ENCODE data around the gene KHDRBS2.

The KHDRBS2 gene

DNA sequence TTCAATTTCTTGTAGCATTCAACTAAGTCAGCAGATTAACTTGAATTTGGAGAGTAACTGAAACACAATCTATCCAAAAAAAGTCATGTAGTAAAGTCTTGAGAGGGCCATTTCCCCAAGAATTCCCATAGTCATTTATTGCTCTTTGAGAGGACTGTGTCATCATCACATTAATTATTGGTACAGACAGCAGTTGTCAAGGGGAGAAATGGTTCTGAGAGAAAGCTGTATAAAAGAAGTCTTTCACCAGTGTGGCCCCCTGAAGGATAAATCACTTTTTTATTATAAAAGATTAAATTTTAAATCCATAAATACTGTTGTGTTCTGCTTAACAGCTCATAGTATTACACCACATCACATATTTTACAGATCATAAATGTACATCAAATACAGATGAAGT is 111.5 kb downstream of the KHDRBS2 start:
- no peak for DNase-seq

DNA sequence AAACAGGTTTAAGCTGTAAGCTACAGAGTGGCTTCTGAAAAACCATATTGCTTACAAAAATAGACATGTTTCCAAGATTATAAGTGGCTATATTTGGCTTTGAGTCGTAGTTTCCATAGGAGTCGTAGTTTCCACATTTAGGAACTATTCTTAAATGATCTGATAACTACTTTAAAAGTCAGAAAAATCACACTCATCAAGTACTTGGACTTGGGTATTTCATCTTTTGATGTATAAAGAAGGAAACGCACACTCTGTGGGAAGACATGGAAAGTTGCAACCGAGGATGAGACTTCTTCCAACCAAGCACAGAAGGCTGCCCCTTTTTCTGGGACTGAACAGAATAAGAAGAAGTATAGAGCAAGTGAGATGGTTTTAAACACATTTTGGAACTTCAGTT is 118.3 kb downstream of the KHDRBS2 start:
- DNase-seq = no peak

DNA sequence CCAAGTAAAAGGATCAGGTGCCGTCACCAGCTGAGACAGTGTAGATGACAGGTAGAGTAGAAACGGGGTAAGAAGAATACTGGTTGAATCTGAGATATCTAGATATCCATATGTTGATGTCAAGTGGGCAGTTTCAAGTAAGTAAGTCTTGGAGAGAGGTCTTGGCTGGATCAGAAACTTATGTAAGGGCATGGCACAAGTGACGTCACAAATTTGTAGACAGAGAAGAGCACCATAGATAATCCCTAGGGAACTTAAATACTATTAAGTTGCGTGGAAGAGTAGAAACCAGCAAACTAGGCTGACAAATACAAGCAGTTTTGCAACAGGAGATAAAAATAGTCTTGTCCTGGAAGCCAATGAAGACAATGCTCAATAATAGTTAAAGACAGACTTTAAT is 123.2 kb downstream of the KHDRBS2 start:
- no peak for DNase-seq

DNA sequence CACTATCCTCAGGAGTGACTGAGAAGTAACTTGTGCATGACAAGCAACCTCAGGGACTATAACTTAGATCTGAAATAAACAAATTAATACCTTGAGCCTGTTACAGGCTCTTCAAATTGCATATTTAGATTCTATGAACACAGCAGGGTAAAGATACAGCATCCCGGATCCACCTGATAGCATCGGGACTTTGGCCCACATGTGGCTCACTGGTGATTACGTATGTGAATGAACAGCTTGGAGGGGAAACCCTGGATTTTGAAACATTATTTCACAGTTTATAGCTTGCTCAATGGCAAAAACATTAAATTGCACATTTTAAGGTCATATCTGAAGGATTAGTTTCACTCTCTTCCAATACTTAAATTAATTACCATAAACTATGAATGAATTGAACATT is 133.2 kb downstream of the KHDRBS2 start:
- DNase-seq = no peak

DNA sequence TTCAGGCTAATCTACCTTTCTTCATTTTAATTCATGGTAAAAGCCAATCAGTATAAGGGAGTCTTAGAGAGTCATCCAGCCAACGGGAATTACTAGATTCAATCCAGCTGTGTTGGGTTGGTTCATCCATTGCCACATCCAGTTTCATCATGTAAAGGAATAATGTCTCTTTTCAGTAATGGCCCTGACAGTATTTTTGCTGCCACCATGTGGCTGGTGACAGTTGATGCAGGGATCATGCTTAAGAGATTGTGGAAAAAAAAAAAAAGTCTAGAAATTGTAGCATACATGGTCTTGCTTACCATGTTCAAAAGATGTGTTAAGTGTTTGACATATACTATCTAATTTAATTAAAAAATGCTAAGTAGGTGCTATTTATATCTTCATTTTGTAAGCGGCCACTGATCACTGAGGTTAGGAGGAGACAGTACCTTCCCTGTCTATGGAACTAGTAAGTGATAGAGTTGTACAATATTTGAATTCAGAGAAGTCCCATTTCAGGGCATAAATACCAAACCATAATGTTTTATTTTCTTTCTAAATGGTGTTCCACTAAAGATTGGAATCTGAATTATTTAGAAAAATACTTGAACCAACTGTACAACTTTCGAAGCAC is 135.9 kb downstream of the KHDRBS2 start:
- peak; percentile 7 for DNase-seq

DNA sequence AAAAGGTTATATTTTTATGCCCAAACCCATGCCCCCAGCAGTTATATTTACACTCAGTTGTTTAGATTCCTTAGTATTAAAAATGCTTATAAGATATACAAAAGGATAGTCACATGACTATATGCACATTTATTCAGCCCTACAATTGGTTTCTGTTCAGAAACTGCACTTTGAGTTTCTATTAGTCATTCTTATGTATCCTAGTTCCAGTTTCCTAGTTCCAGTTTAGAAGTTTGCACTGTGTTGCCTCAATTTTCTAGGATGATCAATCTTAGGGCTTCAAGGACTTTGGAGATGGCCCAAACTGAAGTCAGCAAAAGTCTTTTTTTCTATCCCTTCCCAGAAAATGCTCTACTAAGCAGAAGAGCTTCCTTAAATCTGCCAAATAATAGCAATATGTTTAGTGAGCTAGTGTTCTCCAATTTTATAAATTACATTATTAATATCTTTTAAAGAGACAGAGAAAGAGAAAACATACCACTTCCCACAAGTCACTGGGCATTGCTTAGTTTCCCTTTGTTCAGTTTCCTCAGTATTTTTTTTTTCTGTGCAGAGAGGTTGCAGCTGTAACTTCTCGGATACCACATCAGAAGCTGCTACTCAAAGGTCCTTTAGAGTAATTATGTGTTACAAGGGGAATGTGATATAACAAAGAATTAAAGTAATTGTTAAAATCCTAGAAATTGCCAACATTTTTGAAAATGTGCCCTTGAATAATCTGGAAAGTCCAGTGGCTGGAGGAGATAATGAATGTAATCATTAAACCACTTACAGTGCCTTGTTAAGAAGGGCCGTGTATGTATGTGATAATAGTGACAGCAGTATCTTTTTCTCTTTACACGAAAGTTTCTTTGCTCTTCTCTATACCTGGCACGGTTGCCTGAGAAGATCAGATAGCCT is 138.8 kb downstream of the KHDRBS2 start:
- DNase-seq = no peak

DNA sequence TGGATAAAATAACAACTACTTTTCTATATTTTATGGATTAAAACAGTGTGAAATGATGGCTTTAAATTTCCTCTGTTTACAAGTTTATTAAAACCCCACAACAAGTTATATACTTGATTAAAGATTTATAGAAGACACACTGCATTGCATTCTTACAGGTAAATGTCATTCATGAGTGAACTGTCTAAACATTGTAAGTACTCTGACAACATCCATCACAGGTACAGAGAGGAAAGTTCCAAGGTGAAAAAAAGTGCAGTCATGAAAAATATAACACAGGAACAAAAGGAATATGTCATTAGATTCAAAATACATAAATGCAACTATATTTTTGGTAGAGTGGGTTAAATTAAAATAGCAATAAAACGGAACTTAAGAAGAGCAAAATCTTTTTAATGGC is 156.9 kb downstream of the KHDRBS2 start:
- DNase-seq = no peak

DNA sequence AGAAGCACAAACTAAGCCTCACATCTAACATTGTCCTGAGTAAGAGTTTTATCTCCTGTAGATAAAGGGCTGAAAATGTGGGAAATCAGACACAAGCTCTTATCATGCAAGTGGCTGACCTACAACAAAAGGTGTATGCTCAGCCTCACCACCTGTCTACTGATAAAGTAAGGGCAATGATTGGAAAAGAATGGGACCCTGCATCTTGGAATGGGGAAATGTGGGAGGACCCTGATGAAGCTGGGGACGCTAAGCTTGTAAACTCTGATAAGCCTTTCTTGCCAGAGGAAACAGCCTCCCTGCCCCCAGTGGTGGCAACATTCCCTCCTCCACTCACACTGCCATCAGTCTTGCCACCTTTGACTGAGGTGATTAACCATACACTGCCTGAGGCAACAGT is 166.6 kb downstream of the KHDRBS2 start:
- no peak for DNase-seq

DNA sequence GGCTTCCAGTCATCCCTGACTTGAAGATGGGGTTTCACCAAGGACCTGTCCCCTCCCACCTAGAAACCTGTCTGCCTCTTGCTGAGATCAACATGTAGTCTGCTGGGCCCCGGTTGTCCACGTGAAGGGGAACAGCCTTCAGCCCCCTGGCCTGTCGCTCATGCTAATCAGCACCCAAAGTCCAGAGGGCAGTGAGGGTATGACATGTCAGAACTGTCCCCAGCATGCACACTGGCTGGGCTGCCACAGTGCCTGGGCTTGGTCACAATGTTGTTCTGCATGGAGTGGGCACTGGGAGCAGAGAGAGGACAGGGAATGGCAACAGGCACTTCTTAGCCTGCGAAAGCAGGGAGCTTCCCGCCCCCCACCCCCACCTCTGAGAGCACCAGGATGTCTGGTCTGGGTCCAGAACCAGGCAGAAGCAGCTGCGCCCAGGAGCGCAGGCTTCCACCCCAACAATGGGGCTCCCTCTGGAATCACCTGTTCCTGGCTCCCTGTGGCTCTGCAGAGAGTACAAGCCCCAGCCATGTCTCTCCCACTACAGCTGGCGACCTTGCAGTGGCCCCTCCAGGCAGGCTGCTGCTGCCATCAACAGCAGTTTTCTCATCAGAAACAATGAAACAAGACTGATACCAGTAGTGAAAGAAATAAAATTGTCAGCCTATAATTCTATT is 182.7 kb downstream of the KHDRBS2 start:
- DNase-seq = no peak

DNA sequence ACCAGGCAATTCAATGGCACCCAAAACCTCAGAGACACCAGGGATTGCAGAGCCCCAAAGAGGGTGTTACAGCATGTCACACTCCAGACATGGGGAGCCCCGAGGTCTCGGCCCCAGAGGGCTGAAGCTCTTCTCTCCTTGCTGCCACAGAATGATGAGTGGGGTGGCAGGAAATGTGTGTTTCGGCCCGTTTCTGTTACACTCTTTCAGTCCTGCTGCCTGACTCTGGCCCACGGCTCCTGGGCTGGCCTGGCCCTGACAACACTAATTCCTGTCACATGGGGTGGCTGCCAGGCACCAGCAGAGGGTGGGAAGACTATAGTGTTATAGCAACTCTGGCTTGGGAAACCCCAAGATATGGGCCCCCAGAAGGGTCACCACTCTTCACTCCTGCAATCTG is 183.6 kb downstream of the KHDRBS2 start:
- DNase-seq = no peak

DNA sequence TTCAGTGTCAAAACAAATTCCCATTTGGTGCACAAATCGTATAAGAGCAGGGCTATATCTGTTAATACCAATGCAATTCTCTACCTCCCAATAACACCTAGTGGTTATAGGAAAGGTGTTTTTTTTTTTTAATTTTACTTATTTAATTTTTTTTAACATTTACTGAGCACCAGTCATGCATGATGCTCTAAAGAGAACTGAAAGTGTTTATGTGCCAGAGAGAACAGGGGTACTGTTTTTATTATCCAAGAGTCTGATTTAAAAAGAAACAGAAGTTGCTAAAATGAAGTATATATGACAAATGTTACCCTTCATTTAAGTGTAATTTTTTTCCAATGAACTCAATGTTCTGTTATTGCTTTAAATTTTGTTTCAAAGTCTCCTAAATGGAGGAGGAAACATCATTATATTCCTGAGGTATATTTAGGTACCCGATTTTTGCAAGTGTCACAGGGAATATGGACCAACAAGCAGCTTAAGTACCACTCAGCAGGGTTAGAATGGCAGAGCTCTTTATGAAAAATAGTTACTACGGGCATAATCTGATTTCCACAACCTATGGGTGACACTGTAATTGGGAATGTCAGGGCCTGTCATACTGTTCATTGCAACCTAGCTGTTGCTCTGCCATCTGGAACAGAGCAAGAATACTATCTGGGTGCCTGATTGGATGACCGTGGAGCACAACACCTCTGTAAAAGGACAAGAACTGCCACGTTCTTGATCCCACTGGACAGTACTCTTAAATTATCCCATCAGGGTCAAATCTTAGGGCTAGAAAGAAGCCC is 195.4 kb downstream of the KHDRBS2 start:
- no peak for DNase-seq

DNA sequence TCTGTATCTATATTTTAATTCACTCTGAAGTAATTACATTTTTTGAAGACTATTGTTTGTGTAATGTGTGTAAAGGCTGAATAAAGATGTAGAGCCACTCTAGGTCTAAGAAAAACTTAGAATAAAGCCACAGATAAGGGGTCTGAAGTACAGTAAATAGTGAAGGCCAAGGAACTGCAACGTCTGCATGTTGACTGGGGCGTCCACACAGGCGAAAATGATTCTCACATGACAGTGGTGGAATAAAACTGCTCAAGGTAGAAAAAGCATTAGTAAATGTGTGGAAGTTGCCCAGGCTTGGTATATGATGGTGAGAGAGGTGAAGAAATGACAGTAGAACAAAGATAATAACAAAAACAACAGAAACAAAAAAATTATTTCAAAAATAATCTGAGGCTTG is 196.2 kb downstream of the KHDRBS2 start:
- DNase-seq = no peak

DNA sequence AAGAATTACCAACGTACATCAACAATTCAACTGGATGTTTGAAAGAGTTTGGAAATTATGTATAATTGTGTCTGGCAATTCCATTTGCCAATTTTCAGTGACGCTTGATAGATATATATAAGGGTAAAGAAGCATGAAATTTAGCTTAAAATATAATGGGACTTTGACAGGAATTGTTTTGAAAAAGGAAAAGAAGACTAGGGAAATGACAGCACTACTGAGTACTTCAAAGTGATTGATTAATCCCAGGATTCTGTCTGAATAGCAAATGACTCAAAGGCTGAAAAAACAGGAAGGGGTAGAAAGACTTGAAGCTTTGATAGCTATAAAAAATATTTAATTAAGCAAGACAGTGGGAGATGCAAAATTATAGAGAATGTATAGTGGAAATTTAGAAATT is 200.0 kb downstream of the KHDRBS2 start:
- no peak for DNase-seq

DNA sequence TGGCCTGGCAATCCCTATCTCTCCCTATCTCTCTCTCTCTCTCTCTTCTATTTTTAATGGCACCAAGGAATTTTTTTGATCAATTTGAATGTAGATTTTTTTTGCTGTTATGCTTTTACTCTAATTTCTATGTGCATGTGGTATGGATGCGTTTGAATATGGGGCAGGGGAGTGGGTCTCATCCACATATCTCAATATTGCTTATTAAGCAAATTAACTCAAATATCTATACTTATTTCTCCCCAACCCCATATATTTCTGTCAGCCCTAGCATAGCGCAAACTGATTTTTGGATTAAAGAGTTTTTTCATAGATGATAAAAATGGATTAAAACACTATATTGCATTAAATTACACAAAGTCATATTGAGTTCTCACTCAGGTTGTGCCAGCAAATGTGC is 210.2 kb downstream of the KHDRBS2 start:
- no peak for DNase-seq

DNA sequence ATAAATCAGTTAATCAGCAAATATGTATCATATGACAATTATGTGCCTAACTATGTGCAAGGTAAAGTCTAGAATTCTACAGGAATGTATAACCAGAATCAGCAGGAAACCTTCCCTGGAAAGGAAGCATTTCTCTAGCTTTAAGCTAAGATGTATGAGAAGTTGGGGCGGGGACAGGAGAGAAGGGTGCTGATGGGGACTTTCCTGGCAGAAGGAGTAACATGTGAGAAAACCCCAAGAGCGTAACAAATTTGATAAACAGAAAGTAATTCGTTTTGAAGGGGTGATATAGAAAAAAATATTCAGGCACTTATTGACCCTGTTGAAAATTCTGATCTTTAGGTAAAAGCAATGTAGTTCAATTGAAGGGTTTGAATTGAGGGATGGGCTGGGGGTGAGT is 226.1 kb downstream of the KHDRBS2 start:
- no peak for DNase-seq

DNA sequence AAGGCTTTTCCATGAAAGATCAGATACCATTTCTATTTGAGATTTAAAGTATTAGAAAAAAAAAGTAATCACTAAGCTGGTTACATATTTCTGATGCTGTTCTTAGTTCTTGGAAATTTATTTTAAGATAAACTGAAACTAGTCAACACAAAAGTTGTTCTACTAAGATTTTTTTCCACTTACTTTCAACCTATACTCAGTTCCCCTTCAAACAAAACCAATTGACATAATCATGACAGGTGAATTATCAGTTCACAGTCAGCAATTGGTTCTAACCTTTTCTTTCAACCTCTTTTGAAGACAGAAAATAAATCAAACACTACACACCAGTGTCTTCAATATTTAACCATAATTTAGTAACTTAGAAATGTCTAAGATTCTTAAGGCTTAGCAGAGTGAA is 228.7 kb downstream of the KHDRBS2 start:
- DNase-seq = no peak

DNA sequence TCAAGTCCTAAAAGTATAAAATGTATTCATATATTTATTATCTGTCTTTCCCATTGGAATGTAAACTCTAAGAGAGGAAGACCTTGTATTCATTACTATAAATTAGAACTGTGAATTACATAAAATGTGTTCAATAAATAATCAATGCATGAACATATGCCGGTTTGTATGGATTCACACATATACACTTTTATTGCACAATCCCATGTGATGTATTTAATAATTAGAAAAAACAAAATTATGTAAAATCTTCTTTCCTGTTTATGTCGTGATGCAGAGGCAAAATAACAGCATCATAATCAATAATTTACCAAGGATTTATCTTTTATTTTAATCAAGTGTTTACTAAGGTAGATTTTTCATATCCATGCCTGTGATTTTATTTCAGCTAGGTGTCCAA is 240.5 kb downstream of the KHDRBS2 start:
- DNase-seq = no peak

DNA sequence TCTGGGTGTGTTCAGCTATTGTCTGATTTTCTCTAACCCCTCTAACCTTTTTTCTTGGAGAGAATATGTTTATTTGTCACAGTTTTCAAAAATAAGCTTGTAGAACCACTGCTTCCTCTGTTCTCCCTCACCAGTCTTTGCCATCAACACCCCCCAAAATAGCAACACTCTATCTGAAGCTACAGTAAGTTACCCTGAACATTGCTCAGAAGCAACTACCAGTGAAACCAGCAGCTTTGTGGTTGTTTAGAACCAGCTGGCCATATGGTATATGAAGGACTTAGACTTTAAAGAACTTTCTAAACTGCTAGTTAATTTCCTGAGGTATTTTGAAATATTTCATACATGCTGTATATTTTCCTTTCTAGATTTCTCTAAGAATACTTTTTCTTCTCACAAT is 242.9 kb downstream of the KHDRBS2 start:
- no peak for DNase-seq

DNA sequence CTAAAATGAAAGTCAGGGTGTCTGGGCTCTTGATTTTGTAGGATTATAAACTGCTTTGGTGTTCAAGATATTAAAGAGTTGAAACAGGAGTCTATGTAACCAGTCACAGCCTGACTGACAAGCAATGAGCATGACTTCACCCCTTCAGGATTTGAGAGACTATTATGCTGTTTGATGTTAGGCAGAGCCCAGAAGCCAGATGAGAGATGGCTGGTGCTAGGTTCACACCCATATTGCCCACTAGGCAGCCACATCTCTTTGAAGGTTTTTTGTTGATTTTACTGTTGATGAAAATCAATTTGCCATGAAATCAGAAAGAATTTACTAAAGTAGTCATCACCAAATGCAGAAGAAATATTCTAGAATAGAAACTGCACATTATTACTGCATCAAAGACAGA is 243.6 kb downstream of the KHDRBS2 start:
- no peak for DNase-seq

DNA sequence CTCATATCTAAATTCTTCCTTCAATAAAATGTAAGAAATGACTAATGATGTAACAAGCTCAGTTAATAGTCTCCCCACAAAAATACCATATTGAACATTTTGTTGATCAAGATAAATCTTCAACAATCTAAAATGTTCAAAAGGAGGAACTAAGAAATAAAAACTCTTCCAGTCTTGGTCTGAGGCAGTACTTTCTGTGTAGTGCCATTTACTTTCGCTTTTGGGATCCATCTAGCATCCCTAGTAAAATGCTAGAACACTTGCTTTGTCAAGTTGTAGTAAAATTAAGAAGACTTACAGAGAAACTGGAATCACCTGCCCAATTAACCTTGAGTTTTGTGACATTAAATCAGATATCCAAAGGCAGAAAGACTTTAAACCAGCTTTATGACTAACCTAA is 246.4 kb downstream of the KHDRBS2 start:
- no peak for DNase-seq

DNA sequence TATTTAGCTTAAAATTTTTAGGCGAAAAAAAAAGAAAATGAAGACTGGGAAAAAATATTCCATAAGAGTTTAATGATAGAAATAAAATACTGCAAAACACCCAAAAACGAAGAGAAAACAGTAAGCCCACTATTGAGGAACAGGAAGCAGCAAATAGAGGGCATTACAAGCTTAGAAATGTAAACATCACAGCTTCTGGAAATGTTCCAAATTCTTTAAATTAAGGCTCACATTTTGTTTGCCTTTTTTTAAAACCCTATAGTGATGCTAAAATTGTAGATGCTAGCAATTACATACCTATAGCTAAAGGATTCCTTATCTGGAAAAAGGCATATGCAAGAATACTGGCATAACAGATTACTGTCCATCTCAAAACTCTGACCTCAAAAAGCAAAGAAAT is 248.6 kb downstream of the KHDRBS2 start:
- no peak for DNase-seq

DNA sequence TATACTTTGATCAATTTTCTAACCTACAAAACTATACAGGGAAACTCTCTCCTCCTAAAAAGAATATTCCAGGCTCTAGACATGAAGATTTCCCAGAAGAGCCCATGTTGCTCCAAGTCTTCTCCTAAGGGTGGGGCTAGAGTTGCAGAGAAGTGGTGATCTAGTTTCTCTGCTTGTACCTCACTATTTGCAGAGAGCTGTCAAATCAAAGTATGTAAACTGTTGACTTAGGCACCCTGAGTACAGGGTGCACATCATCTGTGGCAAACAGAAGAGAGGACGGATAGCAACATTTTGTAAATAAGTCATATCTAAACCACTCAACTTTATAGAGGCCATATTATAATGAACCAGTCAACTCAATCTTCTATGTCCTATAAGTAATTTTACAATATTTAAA is 250.1 kb downstream of the KHDRBS2 start:
- DNase-seq = no peak

DNA sequence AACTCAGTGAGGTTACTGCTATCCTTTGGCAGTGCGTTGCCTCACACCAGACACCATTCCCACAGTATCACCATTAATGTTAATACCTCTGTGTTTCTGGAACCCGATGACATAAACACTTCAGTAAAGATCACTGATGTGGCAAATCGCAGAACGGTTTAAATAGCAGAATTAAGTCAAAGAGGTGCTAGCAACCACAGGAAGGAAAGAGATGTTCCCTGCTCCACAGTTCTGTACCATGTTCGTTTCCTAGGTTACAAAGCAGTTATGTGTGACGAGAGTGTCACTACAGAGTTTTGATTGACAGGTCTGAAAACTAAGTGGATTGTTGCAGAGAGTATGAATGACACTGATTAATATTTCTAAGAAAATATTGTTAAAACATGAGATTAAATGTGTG is 272.3 kb downstream of the KHDRBS2 start:
- no peak for DNase-seq
